Dendritic cell treated with granulocyte-macrophage colony-stimulating factor and Interleukin-4, amounts not matched to agents 40 ng/mL and 50 ng/mL, for 4 days (primary cell): Measurements from ENCODE around the gene DLAT.
"Not testable (repeated sequence)": the region's sequence is repeated elsewhere in the genome, so short reads cannot be mapped to it uniquely, and the experiment has no call there.

ENCODE experiments used
- H3K27ac Mint-ChIP-seq: one replicate; pipeline ENCODE4 v1.8.0; 2022; ENCODE audit warnings: mild to moderate bottlenecking, mixed read lengths
- H3K27me3 Mint-ChIP-seq: one replicate; pipeline ENCODE4 v1.8.0; 2022; ENCODE audit warnings: mild to moderate bottlenecking, mixed read lengths
- H3K36me3 Mint-ChIP-seq: one replicate; pipeline ENCODE4 v1.8.0; 2022; ENCODE audit warnings: low read depth, mixed read lengths
- H3K4me1 Mint-ChIP-seq: one replicate; pipeline ENCODE4 v1.8.0; 2022; ENCODE audit warnings: low read depth, mixed read lengths
- H3K4me3 Mint-ChIP-seq: one replicate; pipeline ENCODE4 v1.8.0; 2022; ENCODE audit warnings: mild to moderate bottlenecking, moderate library complexity, mixed read lengths
- H3K9me3 Mint-ChIP-seq: one replicate; pipeline ENCODE4 v1.8.0; 2022; ENCODE audit warnings: mixed read lengths
- intact Hi-C: fragments of 100-400 bp; cut with micrococcal nuclease; formaldehyde crosslinking; loops from one replicate; pipeline ENCODE4 v1.15.0; 2022

Gene DLAT

DNA sequence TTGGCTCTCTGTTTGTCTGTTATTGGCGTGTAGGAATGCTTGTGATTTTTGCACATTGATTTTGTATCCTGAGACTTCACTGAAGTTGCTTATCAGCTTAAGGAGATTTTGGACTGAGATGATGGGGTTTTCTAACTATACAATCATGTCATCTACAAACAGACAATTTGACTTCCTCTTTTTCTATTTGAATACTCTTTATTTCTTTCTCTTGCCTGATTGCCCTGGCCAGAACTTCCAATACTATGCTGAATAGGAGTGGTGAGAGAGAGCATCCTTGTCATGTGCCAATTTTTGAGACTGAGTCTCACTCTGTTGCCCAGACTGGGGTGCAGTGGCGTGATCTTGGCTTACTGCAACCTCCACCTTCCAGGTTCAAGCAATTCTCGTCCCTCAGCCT is 23.0 kb downstream of the DLAT start:
- peaks cover 23% of the 10 kb centered on the region for H3K4me1 Mint-ChIP-seq
- H3K4me3 Mint-ChIP-seq, H3K27me3 Mint-ChIP-seq, H3K27ac Mint-ChIP-seq, H3K9me3 Mint-ChIP-seq, intact Hi-C loops: not testable (repeated sequence)
- H3K36me3 Mint-ChIP-seq, result peaks cover 95% of the 10 kb centered on the region

DNA sequence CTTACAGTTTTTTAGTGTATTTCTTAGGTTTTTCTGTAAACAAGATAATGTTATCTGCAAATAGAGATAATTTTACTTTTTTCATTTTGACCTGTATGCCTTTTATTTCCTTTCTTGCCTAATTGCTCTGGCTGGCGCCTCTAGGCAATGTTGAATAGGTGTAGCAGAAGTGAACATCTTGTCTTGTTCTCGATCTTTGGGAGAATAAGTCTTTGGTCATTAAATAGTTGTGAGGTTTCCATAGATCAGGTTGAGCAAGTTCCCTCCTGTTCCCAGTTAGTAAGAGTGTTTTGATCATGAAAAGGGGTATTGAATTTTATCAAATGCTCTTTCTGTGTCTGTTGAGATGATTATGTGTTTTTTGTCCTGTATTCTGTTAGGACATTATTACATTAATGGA is 24.6 kb downstream of the DLAT start:
- no peaks in the 10 kb centered on the region for H3K27me3 Mint-ChIP-seq
- no peaks in the 10 kb centered on the region for H3K9me3 Mint-ChIP-seq
- peaks cover 93% of the 10 kb centered on the region for H3K36me3 Mint-ChIP-seq
- no peak overlapping the region for H3K27ac Mint-ChIP-seq
- no peak overlapping the region for H3K4me3 Mint-ChIP-seq
- H3K4me1 Mint-ChIP-seq, result peaks cover 23% of the 10 kb centered on the region
- intact Hi-C loops, result no loop called here

GRCh38 chr11:112050721-112051120 is 25.5 kb downstream of the DLAT start:
- peak overlapping the region; percentile 22 for H3K27ac Mint-ChIP-seq
- H3K4me1 Mint-ChIP-seq, result peaks cover 23% of the 10 kb centered on the region
- no peaks in the 10 kb centered on the region for H3K27me3 Mint-ChIP-seq
- H3K4me3 Mint-ChIP-seq, result no peak overlapping the region
- no peaks in the 10 kb centered on the region for H3K9me3 Mint-ChIP-seq
- intact Hi-C loops, result no loop called here
- H3K36me3 Mint-ChIP-seq, result peaks cover 93% of the 10 kb centered on the region

- intact Hi-C loops, result no loop called here
- no peak overlapping the region for H3K27ac Mint-ChIP-seq
- peaks cover 23% of the 10 kb centered on the region for H3K4me1 Mint-ChIP-seq
- peaks cover 93% of the 10 kb centered on the region for H3K36me3 Mint-ChIP-seq
- H3K27me3 Mint-ChIP-seq, result no peaks in the 10 kb centered on the region
- H3K4me3 Mint-ChIP-seq, result no peak overlapping the region
- H3K9me3 Mint-ChIP-seq, result no peaks in the 10 kb centered on the region
Observed at GRCh38 chr11:112051768-112052167, 26.6 kb downstream of the DLAT start.

GRCh38 chr11:112057170-112057569 is 32.0 kb downstream of the DLAT start:
- intact Hi-C loops, result no loop called here
- Mint-ChIP-seq H3K27me3 (no peaks in the 10 kb centered on the region), H3K27ac (no peak overlapping the region), H3K36me3 (peaks cover 85% of the 10 kb centered on the region), H3K4me1 (no peaks in the 10 kb centered on the region), H3K9me3 (no peaks in the 10 kb centered on the region), H3K4me3 (no peak overlapping the region)

DNA sequence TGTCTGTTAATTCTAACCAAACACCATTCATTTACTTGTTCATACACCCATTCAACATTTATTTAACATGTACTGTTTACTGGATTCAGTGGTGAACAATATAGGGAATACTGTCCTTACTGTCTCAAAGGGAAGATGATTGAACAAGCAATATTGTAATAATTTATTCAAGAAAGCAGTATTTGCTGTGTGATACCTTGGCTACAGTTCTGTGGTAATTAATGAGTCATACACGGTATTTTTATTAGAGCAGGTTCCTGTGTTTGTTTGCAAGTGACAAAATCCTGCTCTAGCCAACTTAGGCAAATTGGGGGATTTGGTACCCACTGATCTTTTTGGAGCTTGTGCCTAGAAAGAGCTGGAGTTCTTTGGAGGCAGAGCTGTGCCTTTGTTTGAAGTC is 32.9 kb downstream of the DLAT start:
- no peaks in the 10 kb centered on the region for H3K9me3 Mint-ChIP-seq
- no peak overlapping the region for H3K4me3 Mint-ChIP-seq
- peaks cover 88% of the 10 kb centered on the region for H3K36me3 Mint-ChIP-seq
- intact Hi-C loops, result no loop called here
- H3K27me3 Mint-ChIP-seq, result no peaks in the 10 kb centered on the region
- H3K4me1 Mint-ChIP-seq, result no peaks in the 10 kb centered on the region
- no peak overlapping the region for H3K27ac Mint-ChIP-seq

DNA sequence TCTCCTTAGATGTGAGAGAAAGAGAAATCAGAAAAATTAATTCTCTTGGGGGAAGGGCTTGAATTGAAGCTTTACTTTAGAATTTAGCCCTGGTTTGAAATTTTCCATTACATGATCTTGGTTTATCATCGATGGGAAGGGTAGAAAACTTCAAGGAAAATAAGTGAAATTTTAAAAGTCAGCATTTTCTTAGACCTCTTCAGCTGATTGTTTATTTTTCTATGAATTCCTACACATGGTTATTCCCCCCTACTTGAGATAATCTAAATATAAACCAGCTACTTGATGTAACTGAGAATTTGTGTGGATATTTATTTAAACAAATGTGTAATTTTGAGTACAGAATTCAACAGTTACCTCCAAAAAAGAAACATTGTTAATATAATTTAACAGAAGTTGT is 37.7 kb downstream of the DLAT start:
- H3K36me3 Mint-ChIP-seq, result peaks cover 57% of the 10 kb centered on the region
- no peaks in the 10 kb centered on the region for H3K4me1 Mint-ChIP-seq

GRCh38 chr11:112073941-112074811 is 49.0 kb downstream of the DLAT start, which contains the start of the genes NKAPD1 and PIH1D2:
Gene NKAPD1, plus strand, starts transcription at chr11:112074299. Its CDS starts 1,276 bp downstream, at chr11:112075575.
Gene PIH1D2, minus strand, starts transcription at chr11:112074017. Its CDS starts 843 bp downstream, at chr11:112073174.
- peak within 1 kb of the TSS; percentile 100 for H3K27ac Mint-ChIP-seq
- intact Hi-C loops, result loop anchor here (1.0 to 5.0 kb wide), 4 partner anchors 12 to 202 kb away; partner anchors contain the start of genes ALG9, DLAT, SDHD and TIMM8B
- H3K9me3 Mint-ChIP-seq, result no peaks in the 10 kb centered on the region
- peaks cover 45% of the 10 kb centered on the region for H3K36me3 Mint-ChIP-seq
- H3K4me1 Mint-ChIP-seq, result peaks cover 34% of the 10 kb centered on the region
- peak within 1 kb of the TSS; percentile 96 for H3K4me3 Mint-ChIP-seq
- H3K27me3 Mint-ChIP-seq, result no peaks in the 10 kb centered on the region

More for the DNA sequence above, 37.7 kb downstream of the DLAT start:
- Mint-ChIP-seq H3K4me3 (no peak overlapping the region), H3K9me3 (no peaks in the 10 kb centered on the region), H3K27me3 (no peaks in the 10 kb centered on the region), H3K27ac (no peak overlapping the region)
- intact Hi-C loops, result no loop called here

DNA sequence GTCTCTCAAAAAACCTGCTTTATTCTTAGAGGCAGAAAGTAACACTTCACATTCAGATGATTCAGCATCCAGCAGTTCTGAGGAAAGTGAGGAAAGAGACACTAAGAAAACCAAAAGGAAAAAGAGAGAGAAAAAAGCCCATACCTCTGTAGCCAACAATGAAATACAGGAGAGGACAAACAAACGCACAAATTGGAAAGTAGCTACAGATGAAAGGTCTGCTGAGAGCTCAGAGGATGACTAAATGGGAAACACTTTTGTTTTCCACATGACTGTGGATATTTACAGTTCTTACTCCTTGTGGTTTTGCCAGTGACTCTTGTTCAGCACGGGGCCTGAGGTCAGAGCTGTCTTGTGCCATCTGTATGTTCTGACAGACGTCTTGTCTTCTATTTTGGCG is 57.5 kb downstream of the DLAT start:
- Mint-ChIP-seq H3K36me3 (peaks cover 98% of the 10 kb centered on the region), H3K27ac (no peak overlapping the region), H3K27me3 (no peaks in the 10 kb centered on the region), H3K4me1 (peaks cover 34% of the 10 kb centered on the region), H3K4me3 (no peak overlapping the region), H3K9me3 (no peaks in the 10 kb centered on the region)
- intact Hi-C loops, result no loop called here

- Mint-ChIP-seq H3K4me3 (peak overlapping the region; percentile 96), H3K36me3 (peaks cover 100% of the 10 kb centered on the region), H3K4me1 (peaks cover 62% of the 10 kb centered on the region), H3K27ac (peak overlapping the region; percentile 99), H3K27me3 (no peaks in the 10 kb centered on the region), H3K9me3 (no peaks in the 10 kb centered on the region)
- intact Hi-C loops, result loop anchor here (1.0 to 5.0 kb wide), 5 partner anchors 12 to 484 kb away; partner anchors contain the start of genes CFAP68, DLAT, FDXACB1 and NKAPD1
Observed at GRCh38 chr11:112085822-112086421, 60.7 kb downstream of the DLAT start.

DNA sequence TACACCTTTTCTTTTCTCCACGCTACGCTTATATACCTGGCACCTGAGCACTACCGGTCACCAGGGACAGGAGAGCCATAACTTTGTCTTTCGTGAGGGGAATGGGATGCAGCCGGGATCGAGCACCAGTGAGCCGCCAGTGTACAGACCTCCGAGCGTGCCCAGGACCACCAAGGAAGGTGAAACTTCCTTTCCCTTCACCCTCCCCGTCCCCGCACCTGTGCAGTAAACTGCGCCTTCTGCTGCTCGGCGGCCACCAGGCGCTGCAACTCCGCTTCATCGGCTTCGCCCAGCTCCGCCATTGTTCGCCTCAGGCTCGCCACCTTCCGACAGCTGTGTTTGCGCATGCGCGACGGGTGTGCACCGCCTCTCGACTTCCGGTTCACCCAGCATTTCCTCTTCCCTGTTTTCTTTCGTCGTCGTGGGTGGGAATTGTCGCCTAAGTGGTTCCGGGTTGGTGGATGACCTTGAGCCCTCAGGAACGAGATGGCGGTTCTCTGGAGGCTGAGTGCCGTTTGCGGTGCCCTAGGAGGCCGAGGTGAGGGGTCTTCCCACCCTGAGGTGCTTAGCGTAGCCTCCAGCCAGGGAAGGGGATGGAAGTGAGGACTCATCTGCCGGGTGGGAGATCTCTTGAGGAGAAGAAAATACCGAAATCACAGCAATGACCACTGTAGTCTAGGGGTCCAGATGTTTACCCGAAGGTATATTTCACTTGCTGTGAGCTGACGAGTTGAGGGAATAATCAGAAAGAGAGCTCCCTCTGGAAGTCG is 61.4 kb downstream of the DLAT start, which contains the start of the genes SDHD and TIMM8B:
SDHD (plus strand) TSS at position 452 of the 770 bp plus-strand sequence; CDS start at position 487, 35 bp downstream.
TIMM8B (minus strand) TSS at position 335 of the 770 bp plus-strand sequence; CDS start at position 302, 33 bp downstream.
- Mint-ChIP-seq H3K36me3 (peaks cover 100% of the 10 kb centered on the region), H3K4me1 (peaks cover 62% of the 10 kb centered on the region), H3K9me3 (no peaks in the 10 kb centered on the region), H3K27ac (peak within 1 kb of the TSS; percentile 99), H3K4me3 (peak within 1 kb of the TSS; percentile 96), H3K27me3 (no peaks in the 10 kb centered on the region)
- intact Hi-C loops, result loop anchor here (1.0 to 5.0 kb wide), 5 partner anchors 12 to 484 kb away; partner anchors contain the start of genes CFAP68, DLAT, FDXACB1 and NKAPD1

DNA sequence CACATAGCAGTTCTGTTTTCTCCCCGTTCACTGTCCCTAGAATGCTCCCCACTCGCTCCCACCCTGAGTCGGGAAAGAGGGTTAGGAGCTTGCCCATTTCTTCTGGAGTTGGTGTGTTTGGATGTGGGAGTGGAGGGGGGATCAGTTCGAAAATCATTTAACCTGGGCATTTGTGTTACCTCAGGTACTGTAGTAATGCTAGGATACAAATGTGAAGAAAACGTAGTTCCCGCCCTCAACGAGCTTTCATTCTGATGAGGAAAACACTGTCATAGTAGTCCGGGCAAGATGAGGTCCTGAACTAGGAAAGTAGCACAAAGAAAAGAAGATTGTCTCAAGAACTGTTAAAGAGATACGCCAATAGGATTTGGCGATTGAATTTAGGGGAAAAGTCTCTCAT is 62.0 kb downstream of the DLAT start:
- Mint-ChIP-seq H3K27me3 (no peaks in the 10 kb centered on the region), H3K36me3 (peaks cover 100% of the 10 kb centered on the region), H3K4me3 (peak overlapping the region; percentile 96), H3K9me3 (no peaks in the 10 kb centered on the region), H3K27ac (peak overlapping the region; percentile 99), H3K4me1 (peaks cover 61% of the 10 kb centered on the region)
- intact Hi-C loops, result loop anchor here (2.0 to 5.0 kb wide), 3 partner anchors 62 to 485 kb away; partner anchors contain the start of genes CFAP68, DLAT, FDXACB1 and SIK2

GRCh38 chr11:112095302-112095701 is 70.1 kb downstream of the DLAT start:
- H3K9me3 Mint-ChIP-seq, H3K27me3 Mint-ChIP-seq, H3K4me1 Mint-ChIP-seq, H3K27ac Mint-ChIP-seq, H3K4me3 Mint-ChIP-seq, intact Hi-C loops: not testable (repeated sequence)
- H3K36me3 Mint-ChIP-seq, result peaks cover 91% of the 10 kb centered on the region
